Measurements from ENCODE around the gene DPAGT1. TPM values are rescaled to one million over a fixed set of nuclear protein-coding genes. Genes with fewer than 3 reads are reported as not detected.
A peak's percentile ranks its signal among the peaks of the same experiment; 100 is the strongest.

The DPAGT1 gene
- total and polyA plus RNA-seq, 2 donors (not counting 3 experiments of a cell fraction or from before 2014, with no cell fraction given) = 62.0 to 203 TPM

GRCh38 chr11:119056421-119056999 is 45.1 kb downstream of the DPAGT1 start:
- peaks cover 16 to 36% of the 10 kb centered on the region in 2 experiments for H3K36me3 ChIP-seq (ENCODE audit: control insufficient read depth in 2 of 2, extremely low read depth in 1 of 2, insufficient read depth in 2 of 2, low read length in 2 of 2)
- CTCF ChIA-PET = interaction anchor here (0.8 to 3.5 kb wide), 6 partner anchors 9 to 47 kb away, joined by 3 to 29 read pairs (median 3); partner anchors contain the start of gene VPS11
- no peak for DNase-seq (ENCODE audit: low read depth, low spot score)
- TF ChIP-seq MYC (IDR thresholded peaks at IDR 0.05; ENCODE audit: low read depth, low read length) = no peak
- peak overlapping the region; percentile 85 for H3K9ac ChIP-seq (replicated peaks; ENCODE audit: extremely low read depth, insufficient read depth, low read length)
- no peaks in the 10 kb centered on the region for H3K27me3 ChIP-seq (ENCODE audit: control insufficient read depth in 2 of 2, insufficient read depth in 2 of 2, low read length in 2 of 2)
- POLR2A ChIA-PET = interaction anchor here (1.5 to 1.9 kb wide), 2 partner anchors 11 to 38 kb away, joined by 5 to 7 read pairs; partner anchors contain the start of gene VPS11
- dilution Hi-C loops (cut with MboI; ENCODE audit: extremely low pct_ligation_motif_present, low sequenced_read_pairs) = no loop called here
- no TSS peak for BruUV-seq (replicated peaks)
- no peaks in the 10 kb centered on the region for H3K9me1 ChIP-seq (replicated peaks; ENCODE audit: control insufficient read depth, extremely low read depth, insufficient read depth, low read length)
- H3K79me2 ChIP-seq (ENCODE audit: control insufficient read depth, insufficient read depth, low read length) = peaks cover 19% of the 10 kb centered on the region
- peak overlapping the region; percentile 52 for H2AFZ ChIP-seq (ENCODE audit: low read depth, low read length)
- H4K20me1 ChIP-seq (replicated peaks; ENCODE audit: control insufficient read depth, extremely low read depth, insufficient read depth, low read length) = no peaks in the 10 kb centered on the region
- peak overlapping the region; percentile 35 for H3K4me2 ChIP-seq (ENCODE audit: insufficient read depth, low read length)
- intact Hi-C loops (cut with micrococcal nuclease) = loop anchor here (2.0 to 5.0 kb wide), 3 partner anchors 59 to 140 kb away; partner anchors contain the start of genes BCL9L and CENATAC
- peak overlapping the region; percentile 42 for H3K27ac ChIP-seq (ENCODE audit: insufficient read depth, low read depth, low read length)
- no peak for FAIRE-seq
- H3K4me3 ChIP-seq (replicated peaks in 1 of 3; ENCODE audit: insufficient read depth in 1 of 3, low read depth in 1 of 3, low read length in 3 of 3) = peak overlapping the region; percentile 23 to 72 (median 58)
- peaks cover 11% of the 10 kb centered on the region for H3K4me1 ChIP-seq (ENCODE audit: control insufficient read depth, extremely low read depth, insufficient read depth, low read length)
- H3K9me3 ChIP-seq (replicated peaks; ENCODE audit: control insufficient read depth, insufficient read depth, low read length) = no peaks in the 10 kb centered on the region

- Histone ChIP-seq H3K9me1 (replicated peaks; ENCODE audit: control insufficient read depth, extremely low read depth, insufficient read depth, low read length) (no peaks in the 10 kb centered on the region), H3K27ac (ENCODE audit: insufficient read depth, low read depth, low read length) (no peak overlapping the region), H3K9me3 (replicated peaks; ENCODE audit: control insufficient read depth, insufficient read depth, low read length) (no peaks in the 10 kb centered on the region), H3K4me2 (ENCODE audit: insufficient read depth, low read length) (peak overlapping the region; percentile 35), H4K20me1 (replicated peaks; ENCODE audit: control insufficient read depth, extremely low read depth, insufficient read depth, low read length) (no peaks in the 10 kb centered on the region), H3K79me2 (ENCODE audit: control insufficient read depth, insufficient read depth, low read length) (peaks cover 19% of the 10 kb centered on the region), H3K27me3 (ENCODE audit: control insufficient read depth in 2 of 2, insufficient read depth in 2 of 2, low read length in 2 of 2) (no peaks in the 10 kb centered on the region), H3K4me1 (ENCODE audit: control insufficient read depth, extremely low read depth, insufficient read depth, low read length) (peaks cover 11% of the 10 kb centered on the region), H3K36me3 (ENCODE audit: control insufficient read depth in 2 of 2, extremely low read depth in 1 of 2, insufficient read depth in 2 of 2, low read length in 2 of 2) (peaks cover 19 to 42% of the 10 kb centered on the region in 2 experiments), H3K9ac (replicated peaks; ENCODE audit: extremely low read depth, insufficient read depth, low read length) (peak overlapping the region; percentile 85), H3K4me3 (replicated peaks in 1 of 3; ENCODE audit: insufficient read depth in 1 of 3, low read depth in 1 of 3, low read length in 3 of 3) (peak overlapping the region; percentile 23 to 72 (median 58)), H2AFZ (ENCODE audit: low read depth, low read length) (no peak overlapping the region)
- FAIRE-seq (no peak), DNase-seq (ENCODE audit: low read depth, low spot score) (peak; percentile 49)
- ChIA-PET CTCF (interaction anchor here (0.6 to 3.5 kb wide), 7 partner anchors 8 to 46 kb away, joined by 3 to 29 read pairs (median 3); partner anchors contain the start of gene VPS11), POLR2A (interaction anchor here (1.5 to 1.9 kb wide), 2 partner anchors 11 to 39 kb away, joined by 5 to 7 read pairs; partner anchors contain the start of gene VPS11)
- BruUV-seq (replicated peaks) = no TSS peak
- intact Hi-C loops (cut with micrococcal nuclease) (loop anchor here (2.0 to 5.0 kb wide), 3 partner anchors 59 to 141 kb away; partner anchors contain the start of genes BCL9L and CENATAC), dilution Hi-C loops (cut with MboI; ENCODE audit: extremely low pct_ligation_motif_present, low sequenced_read_pairs) (no loop called here)
- TF ChIP-seq MAX (IDR thresholded peaks at IDR 0.05; ENCODE audit: insufficient read depth, insufficient read length) (no peak), CTCF (IDR thresholded peaks at IDR 0.05; ENCODE audit: extremely low read depth in 1 of 2, insufficient read depth in 1 of 2, low read depth in 1 of 2, low read length in 2 of 2) (peak; percentile 14 to 18)
These were observed 45.8 kb downstream of the DPAGT1 start for GRCh38 chr11:119055901-119056300.
